Uterus (tissue), 2 donors: ENCODE data around the gene MRPL21.

Experiments
- POLR2A ChIP-seq, 2 donors: fragments of 450-650 bp; IDR thresholded peaks; one replicate each; pipeline ENCODE4 v1.6.1; 2016; ENCODE audit warnings: antibody characterized with exemption in 2 of 2, mild to moderate bottlenecking in 1 of 2, moderate library complexity in 1 of 2
- TF ChIP-seq, protein P1 (sequence below), 4 experiments: fragments of 200-600 bp in 2 of 4; fragments of 450-650 bp in 2 of 4; sonication (generic) in 2 of 4; IDR thresholded peaks; one replicate each; pipeline ENCODE4 v1.5.1; 2016 to 2019; ENCODE audit warnings: antibody characterized with exemption in 4 of 4, mild to moderate bottlenecking in 2 of 4, moderate library complexity in 1 of 4

GRCh38 chr11:68910965-68911364 is 7.3 kb upstream of the MRPL21 start:
- TF ChIP-seq, protein P1, sequence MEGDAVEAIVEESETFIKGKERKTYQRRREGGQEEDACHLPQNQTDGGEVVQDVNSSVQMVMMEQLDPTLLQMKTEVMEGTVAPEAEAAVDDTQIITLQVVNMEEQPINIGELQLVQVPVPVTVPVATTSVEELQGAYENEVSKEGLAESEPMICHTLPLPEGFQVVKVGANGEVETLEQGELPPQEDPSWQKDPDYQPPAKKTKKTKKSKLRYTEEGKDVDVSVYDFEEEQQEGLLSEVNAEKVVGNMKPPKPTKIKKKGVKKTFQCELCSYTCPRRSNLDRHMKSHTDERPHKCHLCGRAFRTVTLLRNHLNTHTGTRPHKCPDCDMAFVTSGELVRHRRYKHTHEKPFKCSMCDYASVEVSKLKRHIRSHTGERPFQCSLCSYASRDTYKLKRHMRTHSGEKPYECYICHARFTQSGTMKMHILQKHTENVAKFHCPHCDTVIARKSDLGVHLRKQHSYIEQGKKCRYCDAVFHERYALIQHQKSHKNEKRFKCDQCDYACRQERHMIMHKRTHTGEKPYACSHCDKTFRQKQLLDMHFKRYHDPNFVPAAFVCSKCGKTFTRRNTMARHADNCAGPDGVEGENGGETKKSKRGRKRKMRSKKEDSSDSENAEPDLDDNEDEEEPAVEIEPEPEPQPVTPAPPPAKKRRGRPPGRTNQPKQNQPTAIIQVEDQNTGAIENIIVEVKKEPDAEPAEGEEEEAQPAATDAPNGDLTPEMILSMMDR (IDR thresholded peaks at IDR 0.05) = no peak
- no peak for TF ChIP-seq POLR2A (IDR thresholded peaks at IDR 0.05)
